Lung (tissue), 12 donors: ENCODE measurements around the gene PINLYP. TPM values are rescaled to one million over a fixed set of nuclear protein-coding genes. Genes with fewer than 3 reads are reported as not detected.
"Not testable (repeated sequence)": the region's sequence is repeated elsewhere in the genome, so short reads cannot be mapped to it uniquely, and the experiment has no call there.

Source experiments
- ATAC-seq: fragments of 200-7000 bp; cut with Tn5 transposase; one replicate; pipeline ENCODE4 v1.9.1; 2020; ENCODE audit warnings: moderate number of reproducible peaks; ENCODE audit not compliant: insufficient read depth, low FRiP score
- DNase-seq, 3 donors: peaks; one replicate each; pipeline ENCODE4 v3.0.0-alpha.2; 2013 to 2017
- H3K27ac ChIP-seq, 2 donors: one replicate each; pipeline ENCODE4 v1.5.1; 2013; ENCODE audit warnings: mild to moderate bottlenecking in 2 of 2, moderate library complexity in 2 of 2, control low read depth in 1 of 2, inconsistent platforms in 1 of 2, low read depth in 1 of 2, low read length in 1 of 2
- H3K27me3 ChIP-seq, 3 donors: one replicate each; pipeline ENCODE4 v1.5.1; 2013; ENCODE audit warnings: low read length in 2 of 3; ENCODE audit not compliant: control insufficient read depth in 3 of 3, insufficient read depth in 3 of 3
- H3K36me3 ChIP-seq, 4 donors: one replicate each; pipeline ENCODE4 v1.5.1; 2013; ENCODE audit warnings: low read length in 4 of 4, mild to moderate bottlenecking in 1 of 4, moderate library complexity in 1 of 4; ENCODE audit not compliant: control insufficient read depth in 4 of 4, insufficient read depth in 4 of 4
- H3K4me1 ChIP-seq, 5 donors: one replicate each; pipeline ENCODE4 v1.5.1; 2013; ENCODE audit warnings: low read length in 5 of 5, mild to moderate bottlenecking in 2 of 5, moderate library complexity in 1 of 5; ENCODE audit not compliant: control insufficient read depth in 5 of 5, insufficient read depth in 5 of 5
- H3K4me3 ChIP-seq: one replicate; pipeline ENCODE4 v1.5.1; 2013; ENCODE audit warnings: mild to moderate bottlenecking, control low read depth, moderate library complexity
- H3K9ac ChIP-seq, 2 donors: one replicate each; pipeline ENCODE4 v1.5.1; 2013; ENCODE audit warnings: low read length in 2 of 2, control low read depth in 1 of 2; ENCODE audit not compliant: insufficient read depth in 1 of 2
- H3K9me3 ChIP-seq, 4 donors: one replicate each; pipeline ENCODE4 v1.5.1; 2013; ENCODE audit warnings: low read length in 3 of 4, mild to moderate bottlenecking in 1 of 4, moderate library complexity in 1 of 4; ENCODE audit not compliant: control insufficient read depth in 4 of 4, insufficient read depth in 3 of 4
- WGBS, 2 donors: extraction: QIAGEN DNeasy Blood & Tissue Kit; methylation state at CpG; one replicate each; pipeline ENCODE4 v1.1.7; 2013; 5-methylcytosine and 5-hydroxymethylcytosine counted together
- polyA plus RNA-seq, 2 donors: library from polyadenylated mRNA; stranded (reverse); fragments of 200-250 nt; gene quantifications; one replicate each; pipeline ENCODE4 v1.2.1, GENCODE V29; 2013
- total RNA-seq, 2 donors: library from RNA; depleted of rRNA in 1 of 2; stranded (reverse); fragments of >200 nt in 1 of 2; gene quantifications; one replicate each; pipeline ENCODE4 v1.2.1, GENCODE V29; 2014 to 2021
- TF ChIP-seq, protein P1 (sequence below): IDR thresholded peaks from 2 replicates; pipeline ENCODE4 v1.5.1; 2012; ENCODE audit warnings: mild to moderate bottlenecking; ENCODE audit errors: control extremely low read depth, extremely low read depth
- donor health status: control.
- donor health status: control.
- donor health status: Bipolar disorder and iron deficiency.
- donor health status: healthy.
- donor health status: DM: yes; HTN: yes; CAD: no.

Gene PINLYP
- total and polyA plus RNA-seq, 4 donors, result 6.1 to 14.2 (median 8.4) TPM

DNA sequence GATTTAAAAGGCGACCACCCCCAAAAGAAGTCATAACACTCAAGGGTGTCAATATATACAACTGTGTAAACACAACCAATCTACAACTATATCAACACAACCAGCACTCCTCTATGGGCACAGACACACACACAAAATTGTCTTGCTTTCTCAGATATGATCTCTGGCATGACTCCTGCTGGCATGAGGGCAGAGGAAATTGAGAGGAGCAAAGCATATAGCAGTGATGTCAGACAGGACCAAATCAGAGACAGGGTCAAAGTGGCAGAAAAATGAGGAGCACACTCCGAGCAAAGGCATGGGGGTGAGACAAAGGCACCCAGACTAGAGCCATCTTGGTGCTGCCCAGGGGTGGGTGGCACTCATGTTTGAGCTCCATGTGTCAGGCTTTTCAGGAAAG, 10.7 kb downstream of the PINLYP start:
- no peak overlapping the region for H3K9ac ChIP-seq
- no peak for ATAC-seq
- 61 to 79% methylated on average over 2 of the region's 2 CpGs for WGBS, 2 donors
- no peak overlapping the region for H3K27ac ChIP-seq
- no peak overlapping the region for H3K4me3 ChIP-seq
- H3K36me3 ChIP-seq, result peaks cover 0 to 11% (median 5%) of the 10 kb centered on the region in 4 donors
- no peaks in the 10 kb centered on the region for H3K27me3 ChIP-seq
- peaks cover 0 to 2% (median 0%) of the 10 kb centered on the region in 4 donors for H3K9me3 ChIP-seq
- H3K4me1 ChIP-seq, result peaks cover 0 to 10% (median 7%) of the 10 kb centered on the region in 5 donors
- DNase-seq, result no peak
- TF ChIP-seq, protein P1, sequence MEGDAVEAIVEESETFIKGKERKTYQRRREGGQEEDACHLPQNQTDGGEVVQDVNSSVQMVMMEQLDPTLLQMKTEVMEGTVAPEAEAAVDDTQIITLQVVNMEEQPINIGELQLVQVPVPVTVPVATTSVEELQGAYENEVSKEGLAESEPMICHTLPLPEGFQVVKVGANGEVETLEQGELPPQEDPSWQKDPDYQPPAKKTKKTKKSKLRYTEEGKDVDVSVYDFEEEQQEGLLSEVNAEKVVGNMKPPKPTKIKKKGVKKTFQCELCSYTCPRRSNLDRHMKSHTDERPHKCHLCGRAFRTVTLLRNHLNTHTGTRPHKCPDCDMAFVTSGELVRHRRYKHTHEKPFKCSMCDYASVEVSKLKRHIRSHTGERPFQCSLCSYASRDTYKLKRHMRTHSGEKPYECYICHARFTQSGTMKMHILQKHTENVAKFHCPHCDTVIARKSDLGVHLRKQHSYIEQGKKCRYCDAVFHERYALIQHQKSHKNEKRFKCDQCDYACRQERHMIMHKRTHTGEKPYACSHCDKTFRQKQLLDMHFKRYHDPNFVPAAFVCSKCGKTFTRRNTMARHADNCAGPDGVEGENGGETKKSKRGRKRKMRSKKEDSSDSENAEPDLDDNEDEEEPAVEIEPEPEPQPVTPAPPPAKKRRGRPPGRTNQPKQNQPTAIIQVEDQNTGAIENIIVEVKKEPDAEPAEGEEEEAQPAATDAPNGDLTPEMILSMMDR, result no peak

DNA sequence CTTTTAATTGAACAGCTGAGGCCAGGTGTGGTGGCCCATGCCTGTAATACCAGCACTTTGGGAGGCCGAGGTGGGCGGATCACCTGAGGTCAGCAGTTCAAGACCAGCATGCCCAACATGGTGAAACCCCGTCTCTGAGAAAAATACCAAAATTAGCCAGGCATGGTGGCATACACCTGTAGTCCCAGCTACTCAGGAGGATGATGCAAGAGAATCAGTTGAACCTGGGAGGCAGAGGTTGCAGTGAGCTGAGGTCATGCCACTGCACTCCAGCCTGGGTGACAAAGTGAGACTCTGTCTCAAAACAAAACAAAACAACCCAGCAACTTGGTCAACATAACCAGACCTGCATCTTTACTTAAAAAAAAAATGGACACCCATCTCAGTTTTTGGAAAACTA, 11.4 kb downstream of the PINLYP start:
- H3K36me3 ChIP-seq, result peaks cover 0 to 14% (median 5%) of the 10 kb centered on the region in 4 donors
- not testable (repeated sequence) for H3K4me3 ChIP-seq, H3K27me3 ChIP-seq, H3K9me3 ChIP-seq, H3K9ac ChIP-seq, ATAC-seq, H3K4me1 ChIP-seq, H3K27ac ChIP-seq, DNase-seq
- 98 to 100% methylated on average over 3 of the region's 3 CpGs for WGBS, 2 donors

- H3K9ac ChIP-seq, result no peak overlapping the region
- WGBS, 2 donors, result 87 to 92% methylated on average over 5 of the region's 5 CpGs
- no peak overlapping the region for H3K4me3 ChIP-seq
- DNase-seq, result no peak
- H3K36me3 ChIP-seq, result peaks cover 0 to 30% (median 15%) of the 10 kb centered on the region in 4 donors
- H3K27ac ChIP-seq, result no peak overlapping the region
- TF ChIP-seq, protein P1, result no peak
- peaks cover 0 to 7% (median 0%) of the 10 kb centered on the region in 5 donors for H3K4me1 ChIP-seq
- no peaks in the 10 kb centered on the region for H3K27me3 ChIP-seq
- ATAC-seq, result no peak
- H3K9me3 ChIP-seq, result peaks cover 0 to 2% (median 0%) of the 10 kb centered on the region in 4 donors
Observed at GRCh38 chr19:43589277-43589676, 13.7 kb downstream of the PINLYP start.

- 53 to 73% methylated on average over 6 of the region's 6 CpGs for WGBS, 2 donors
- Histone ChIP-seq H3K4me1 (peaks cover 0 to 11% (median 0%) of the 10 kb centered on the region in 5 donors), H3K27me3 (no peaks in the 10 kb centered on the region), H3K27ac (no peak overlapping the region), H3K9me3 (peaks cover 0 to 2% (median 0%) of the 10 kb centered on the region in 4 donors), H3K9ac (no peak overlapping the region), H3K36me3 (peaks cover 0 to 30% (median 15%) of the 10 kb centered on the region in 4 donors), H3K4me3 (no peak overlapping the region)
- TF ChIP-seq, protein P1, result no peak
- no peak for DNase-seq
- no peak for ATAC-seq
Observed at GRCh38 chr19:43589678-43590077, 14.1 kb downstream of the PINLYP start.
